Testis (tissue), 2 donors: ENCODE measurements around the gene EDAR.

Source experiments
- CTCF ChIP-seq, 3 experiments: fragments of 450-650 bp in 2 of 3; fragments of 200-600 bp in 1 of 3; sonication (generic) in 1 of 3; IDR thresholded peaks; one replicate each; pipeline ENCODE4 v1.5.1; 2016 to 2019; ENCODE audit warnings: antibody characterized with exemption in 3 of 3, mild to moderate bottlenecking in 2 of 3, moderate library complexity in 1 of 3
- POLR2A ChIP-seq: fragments of 450-650 bp; IDR thresholded peaks from one replicate; pipeline ENCODE4 v1.6.1; 2017; ENCODE audit warnings: antibody characterized with exemption, mild to moderate bottlenecking, moderate library complexity

- TF ChIP-seq POLR2A (no peak), CTCF (IDR thresholded peaks at IDR 0.05) (no peak)
Observed at GRCh38 chr2:109033171-109033570, 44.2 kb upstream of the EDAR start.
